NK-92 (cell line): ENCODE measurements around the gene RPTOR.
"Not testable (repeated sequence)": the region's sequence is repeated elsewhere in the genome, so short reads cannot be mapped to it uniquely, and the experiment has no call there.

ENCODE experiments used
- DNase-seq: peaks from one replicate; lab custom pipeline; 2025; ENCODE audit not compliant: unreplicated experiment; lab: John Stamatoyannopoulos, UW

Gene RPTOR

GRCh38 chr17:80811181-80812105, 266.8 kb downstream of the RPTOR start:
- no peak for DNase-seq

- no peak for DNase-seq
Observed at GRCh38 chr17:80812362-80813088, 267.9 kb downstream of the RPTOR start.

GRCh38 chr17:80813318-80813717, 268.7 kb downstream of the RPTOR start:
- DNase-seq, result no peak

- DNase-seq, result no peak
Observed at GRCh38 chr17:80814491-80814890, 269.9 kb downstream of the RPTOR start.

- no peak for DNase-seq
Observed at GRCh38 chr17:80815151-80815681, 270.6 kb downstream of the RPTOR start.

GRCh38 chr17:80815718-80816117, 271.1 kb downstream of the RPTOR start:
- DNase-seq, result not testable (repeated sequence)

GRCh38 chr17:80816241-80817103, 271.8 kb downstream of the RPTOR start:
- DNase-seq, result no peak

- DNase-seq, result no peak
Observed at GRCh38 chr17:80817321-80817845, 272.7 kb downstream of the RPTOR start.

- DNase-seq, result no peak
Observed at GRCh38 chr17:80817861-80818260, 273.2 kb downstream of the RPTOR start.

- no peak for DNase-seq
Observed at GRCh38 chr17:80818871-80819270, 274.2 kb downstream of the RPTOR start.

GRCh38 chr17:80819422-80820164, 275.0 kb downstream of the RPTOR start:
- DNase-seq, result no peak

GRCh38 chr17:80820331-80820730, 275.7 kb downstream of the RPTOR start:
- DNase-seq, result no peak

GRCh38 chr17:80821546-80821945, 276.9 kb downstream of the RPTOR start:
- DNase-seq, result no peak

GRCh38 chr17:80822021-80822699, 277.5 kb downstream of the RPTOR start:
- no peak for DNase-seq

GRCh38 chr17:80822700-80823410, 278.2 kb downstream of the RPTOR start:
- DNase-seq, result no peak

GRCh38 chr17:80824549-80825470, 280.2 kb downstream of the RPTOR start:
- no peak for DNase-seq

- no peak for DNase-seq
Observed at GRCh38 chr17:80825471-80826345, 281.1 kb downstream of the RPTOR start.
